Measurements from ENCODE around the gene FAM174B.

The FAM174B gene

DNA sequence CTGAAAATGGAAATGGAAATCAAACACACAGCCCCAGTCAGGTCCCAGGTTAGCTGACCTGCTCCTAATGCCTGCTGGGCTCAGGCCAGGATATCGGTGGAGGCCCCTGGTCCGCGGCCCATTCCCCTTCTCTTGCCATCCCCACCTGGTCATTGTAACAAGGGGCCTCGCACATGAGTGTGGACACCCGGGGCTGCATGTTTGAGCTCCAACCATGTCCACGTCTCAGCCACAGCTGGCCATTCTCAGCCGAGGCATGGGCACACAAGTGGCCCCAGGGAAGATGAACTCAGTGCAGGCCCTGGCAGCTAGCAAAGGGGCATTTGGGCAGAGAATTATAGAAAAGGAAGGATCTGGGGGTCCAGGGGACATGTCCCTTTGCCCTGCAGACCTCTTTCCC lies 41.7 kb downstream of the FAM174B start:
- H3F3A ChIP-seq (ENCODE audit: insufficient read depth, low read length): no peaks in the 10 kb centered on the region
- H3K79me2 ChIP-seq (ENCODE audit: low read length): 0 out of 2 replicates have a peak, but pooled peaks cover under 1% of the 10 kb centered on the region
- H2AFZ ChIP-seq (ENCODE audit: low read length): no peak overlapping the region
- H3K4me3 ChIP-seq (ENCODE audit: low read length): no peak overlapping the region
- no peak overlapping the region for H3K9ac ChIP-seq (ENCODE audit: low read length)
- no peaks in the 10 kb centered on the region for H3K9me3 ChIP-seq (replicated peaks; ENCODE audit: insufficient read depth, low read length)
- H4K20me1 ChIP-seq (ENCODE audit: insufficient read depth, low read length): no peaks in the 10 kb centered on the region
- no peaks in the 10 kb centered on the region for H3K9me2 ChIP-seq (replicated peaks; ENCODE audit: insufficient read depth, low read length)
- TF ChIP-seq, protein P1, sequence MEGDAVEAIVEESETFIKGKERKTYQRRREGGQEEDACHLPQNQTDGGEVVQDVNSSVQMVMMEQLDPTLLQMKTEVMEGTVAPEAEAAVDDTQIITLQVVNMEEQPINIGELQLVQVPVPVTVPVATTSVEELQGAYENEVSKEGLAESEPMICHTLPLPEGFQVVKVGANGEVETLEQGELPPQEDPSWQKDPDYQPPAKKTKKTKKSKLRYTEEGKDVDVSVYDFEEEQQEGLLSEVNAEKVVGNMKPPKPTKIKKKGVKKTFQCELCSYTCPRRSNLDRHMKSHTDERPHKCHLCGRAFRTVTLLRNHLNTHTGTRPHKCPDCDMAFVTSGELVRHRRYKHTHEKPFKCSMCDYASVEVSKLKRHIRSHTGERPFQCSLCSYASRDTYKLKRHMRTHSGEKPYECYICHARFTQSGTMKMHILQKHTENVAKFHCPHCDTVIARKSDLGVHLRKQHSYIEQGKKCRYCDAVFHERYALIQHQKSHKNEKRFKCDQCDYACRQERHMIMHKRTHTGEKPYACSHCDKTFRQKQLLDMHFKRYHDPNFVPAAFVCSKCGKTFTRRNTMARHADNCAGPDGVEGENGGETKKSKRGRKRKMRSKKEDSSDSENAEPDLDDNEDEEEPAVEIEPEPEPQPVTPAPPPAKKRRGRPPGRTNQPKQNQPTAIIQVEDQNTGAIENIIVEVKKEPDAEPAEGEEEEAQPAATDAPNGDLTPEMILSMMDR (IDR thresholded peaks at IDR 0.05; ENCODE audit: low read length): no peak
- no peak for TF ChIP-seq EZH2phosphoT487 (IDR thresholded peaks at IDR 0.05; ENCODE audit: low read length)
- TF ChIP-seq EZH2 (optimal IDR thresholded peaks at IDR 0.05; ENCODE audit: low read depth, low read length): no peak
- no peak overlapping the region for H3K27ac ChIP-seq (ENCODE audit: low read length)
- H3K4me1 ChIP-seq (ENCODE audit: low read length): no peaks in the 10 kb centered on the region
- no peak for DNase-seq
- no peak overlapping the region for H3K4me2 ChIP-seq (ENCODE audit: low read depth, low read length)
- no peaks in the 10 kb centered on the region for H3K27me3 ChIP-seq (replicated peaks; ENCODE audit: insufficient read depth, low read length)
- peaks cover 3% of the 10 kb centered on the region; the same call in 1 of the 2 replicates for H3K36me3 ChIP-seq (replicated peaks; ENCODE audit: insufficient read depth, low read length)

DNA sequence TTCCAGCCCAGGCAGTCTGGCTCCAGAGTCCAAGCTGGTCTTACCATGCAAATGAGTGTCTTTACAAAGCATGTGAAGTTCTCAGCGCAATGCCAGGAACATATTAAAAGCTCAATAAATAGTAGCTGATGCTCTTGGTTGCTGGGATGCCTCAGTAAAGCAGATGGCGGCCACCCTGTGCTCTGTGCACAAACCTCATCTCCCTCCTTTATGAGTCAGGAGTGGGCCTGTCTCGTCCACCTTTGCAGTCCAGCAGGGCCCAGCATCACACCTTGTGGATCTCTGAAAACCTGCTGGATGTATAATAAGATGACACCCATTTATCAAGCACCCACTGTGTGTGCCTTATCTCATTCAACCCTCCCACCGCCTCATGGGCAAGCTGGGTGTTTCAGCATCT lies 42.7 kb downstream of the FAM174B start:
- no peaks in the 10 kb centered on the region for H3K4me1 ChIP-seq (ENCODE audit: low read length)
- no peak overlapping the region for H2AFZ ChIP-seq (ENCODE audit: low read length)
- no peaks in the 10 kb centered on the region for H3F3A ChIP-seq (ENCODE audit: insufficient read depth, low read length)
- no peaks in the 10 kb centered on the region for H3K79me2 ChIP-seq (ENCODE audit: low read length)
- 0 out of 2 replicates have a peak, but pooled peaks cover 3% of the 10 kb centered on the region for H3K36me3 ChIP-seq (replicated peaks; ENCODE audit: insufficient read depth, low read length)
- H3K9me3 ChIP-seq (replicated peaks; ENCODE audit: insufficient read depth, low read length): no peaks in the 10 kb centered on the region
- TF ChIP-seq, protein P1 (IDR thresholded peaks at IDR 0.05; ENCODE audit: low read length): no peak
- TF ChIP-seq EZH2 (optimal IDR thresholded peaks at IDR 0.05; ENCODE audit: low read depth, low read length): no peak
- TF ChIP-seq EZH2phosphoT487 (IDR thresholded peaks at IDR 0.05; ENCODE audit: low read length): no peak
- H3K9me2 ChIP-seq (replicated peaks; ENCODE audit: insufficient read depth, low read length): no peaks in the 10 kb centered on the region
- H3K4me2 ChIP-seq (ENCODE audit: low read depth, low read length): no peak overlapping the region
- DNase-seq: no peak
- H3K9ac ChIP-seq (ENCODE audit: low read length): no peak overlapping the region
- no peaks in the 10 kb centered on the region for H4K20me1 ChIP-seq (ENCODE audit: insufficient read depth, low read length)
- H3K27ac ChIP-seq (ENCODE audit: low read length): no peak overlapping the region
- H3K27me3 ChIP-seq (replicated peaks; ENCODE audit: insufficient read depth, low read length): no peaks in the 10 kb centered on the region
- H3K4me3 ChIP-seq (ENCODE audit: low read length): no peak overlapping the region

DNA sequence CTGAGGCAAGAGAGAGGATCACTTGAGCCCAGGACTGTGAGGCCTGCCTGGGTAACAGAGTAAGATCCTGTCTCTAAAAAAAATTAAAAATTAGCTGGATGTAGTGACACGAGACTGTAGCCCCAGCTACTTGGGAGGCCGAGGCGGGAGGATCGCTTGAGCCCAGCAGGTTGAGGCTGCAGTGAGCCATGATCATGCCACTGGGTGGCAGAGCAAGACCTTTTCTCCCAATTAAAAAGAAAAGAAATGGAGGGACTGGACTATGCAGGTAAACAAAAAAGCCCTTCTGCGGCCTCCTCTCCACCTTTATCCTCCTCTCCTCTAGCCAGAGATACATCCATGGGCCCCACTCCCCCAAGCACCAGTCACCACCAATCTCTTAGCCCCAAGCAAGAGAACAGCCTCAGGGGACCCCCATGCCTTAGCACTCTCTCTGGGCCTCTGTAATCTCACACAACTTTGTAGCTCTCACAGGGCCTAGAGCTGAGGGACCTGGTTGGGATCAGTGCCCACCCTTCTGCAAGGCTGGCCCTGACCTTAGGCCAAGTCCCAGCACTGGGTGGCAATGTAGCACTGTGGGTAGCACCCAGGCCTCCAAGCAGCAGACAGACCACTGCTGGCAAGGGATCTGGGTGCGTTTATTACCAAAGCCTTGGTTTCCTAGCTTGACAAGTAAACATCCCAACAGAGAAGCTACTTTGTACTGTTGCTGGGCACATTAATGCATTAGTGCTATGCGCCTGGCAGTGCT lies 43.4 kb downstream of the FAM174B start:
- DNase-seq: no peak
- H3K27me3 ChIP-seq (replicated peaks; ENCODE audit: insufficient read depth, low read length): no peaks in the 10 kb centered on the region
- no peak overlapping the region for H3K4me3 ChIP-seq (ENCODE audit: low read length)
- H3K79me2 ChIP-seq (ENCODE audit: low read length): no peaks in the 10 kb centered on the region
- no peak overlapping the region for H3K27ac ChIP-seq (ENCODE audit: low read length)
- TF ChIP-seq EZH2 (optimal IDR thresholded peaks at IDR 0.05; ENCODE audit: low read depth, low read length) (no peak), EZH2phosphoT487 (IDR thresholded peaks at IDR 0.05; ENCODE audit: low read length) (no peak)
- TF ChIP-seq, protein P1 (IDR thresholded peaks at IDR 0.05; ENCODE audit: low read length): no peak
- H2AFZ ChIP-seq (ENCODE audit: low read length): no peak overlapping the region
- no peaks in the 10 kb centered on the region for H3K36me3 ChIP-seq (replicated peaks; ENCODE audit: insufficient read depth, low read length)
- H4K20me1 ChIP-seq (ENCODE audit: insufficient read depth, low read length): no peaks in the 10 kb centered on the region
- H3K9me2 ChIP-seq (replicated peaks; ENCODE audit: insufficient read depth, low read length): no peaks in the 10 kb centered on the region
- no peaks in the 10 kb centered on the region for H3K9me3 ChIP-seq (replicated peaks; ENCODE audit: insufficient read depth, low read length)
- no peak overlapping the region for H3K4me2 ChIP-seq (ENCODE audit: low read depth, low read length)
- H3F3A ChIP-seq (ENCODE audit: insufficient read depth, low read length): no peaks in the 10 kb centered on the region
- no peak overlapping the region for H3K9ac ChIP-seq (ENCODE audit: low read length)
- no peaks in the 10 kb centered on the region for H3K4me1 ChIP-seq (ENCODE audit: low read length)

Data from MM.1S (cell line).